Ovary (tissue), 3 donors: ENCODE data around the gene DEFB125.

ENCODE experiments used
- CTCF ChIP-seq, 3 donors: fragments of 450-650 bp in 2 of 3; fragments of 200-600 bp in 1 of 3; IDR thresholded peaks; one replicate each; pipeline versions ENCODE4 v1.5.1 to v1.8.0; 2016 to 2022; ENCODE audit warnings: antibody characterized with exemption in 3 of 3, mild to moderate bottlenecking in 1 of 3
- EP300 ChIP-seq: sonication (generic); formaldehyde crosslinking; IDR thresholded peaks from one replicate; pipeline ENCODE4 v1.6.1; 2017; ENCODE audit warnings: antibody characterized with exemption
- POLR2A ChIP-seq: fragments of 450-650 bp; IDR thresholded peaks from one replicate; pipeline ENCODE4 v1.6.1; 2017; ENCODE audit warnings: antibody characterized with exemption, mild to moderate bottlenecking, moderate library complexity
- donor health status: DM: no; HTN: no; CAD: no.

- no peak for TF ChIP-seq POLR2A
- no peak for TF ChIP-seq CTCF (IDR thresholded peaks at IDR 0.05)
- no peak for TF ChIP-seq EP300
Observed at GRCh38 chr20:103456-103855, 16.0 kb downstream of the DEFB125 start.
